GM19099 (cell line): Measurements from ENCODE around the gene SLF2.

ENCODE experiments used
- POLR2A ChIP-seq: IDR thresholded peaks from 3 replicates; pipeline ENCODE4 v1.6.1; 2011; ENCODE audit warnings: low read depth; ENCODE audit not compliant: insufficient read length; ENCODE audit errors: extremely low read depth

SLF2 gene

DNA sequence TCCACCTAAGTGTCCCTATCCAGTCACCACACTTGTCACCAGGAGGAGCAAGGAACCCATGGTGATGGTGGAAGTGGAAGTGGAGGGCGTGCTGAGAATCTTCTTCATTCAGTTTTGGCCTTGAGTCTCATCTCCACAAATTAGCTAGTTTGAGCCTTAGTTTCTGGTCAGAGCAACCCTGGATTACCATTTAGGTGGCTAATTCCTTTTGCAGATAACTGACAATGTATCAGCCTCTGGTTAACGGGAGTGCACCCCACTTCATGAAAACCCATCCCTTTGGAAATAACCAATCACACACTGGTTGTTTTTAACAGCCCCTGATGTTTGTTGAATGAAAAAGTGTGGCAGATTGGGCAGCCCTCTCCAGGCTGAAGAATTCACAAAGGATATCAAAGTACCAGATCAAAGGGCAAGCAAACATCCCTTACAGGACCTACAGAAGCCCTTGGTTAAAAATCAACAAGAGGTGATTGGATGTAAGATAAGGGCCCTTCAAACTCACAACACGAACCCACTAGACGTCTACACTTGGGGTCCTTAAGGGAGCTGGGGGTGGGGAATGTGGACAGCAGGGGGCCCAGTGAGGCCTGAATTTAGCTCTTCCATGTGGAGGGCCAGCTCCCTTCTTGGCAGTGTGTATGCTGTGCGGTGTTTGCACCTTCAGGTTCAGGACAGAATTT, 37.1 kb upstream of the SLF2 start:
- TF ChIP-seq POLR2A: no peak

- no peak for TF ChIP-seq POLR2A
These were observed 35.9 kb upstream of the SLF2 start for GRCh38 chr10:100876585-100877460.

- TF ChIP-seq POLR2A: no peak
These were observed 35.3 kb upstream of the SLF2 start for GRCh38 chr10:100877461-100877850.

GRCh38 chr10:100878291-100878910, 34.4 kb upstream of the SLF2 start:
- no peak for TF ChIP-seq POLR2A

GRCh38 chr10:100879741-100880360, 32.9 kb upstream of the SLF2 start:
- no peak for TF ChIP-seq POLR2A

GRCh38 chr10:100881556-100882213, 31.1 kb upstream of the SLF2 start:
- no peak for TF ChIP-seq POLR2A

DNA sequence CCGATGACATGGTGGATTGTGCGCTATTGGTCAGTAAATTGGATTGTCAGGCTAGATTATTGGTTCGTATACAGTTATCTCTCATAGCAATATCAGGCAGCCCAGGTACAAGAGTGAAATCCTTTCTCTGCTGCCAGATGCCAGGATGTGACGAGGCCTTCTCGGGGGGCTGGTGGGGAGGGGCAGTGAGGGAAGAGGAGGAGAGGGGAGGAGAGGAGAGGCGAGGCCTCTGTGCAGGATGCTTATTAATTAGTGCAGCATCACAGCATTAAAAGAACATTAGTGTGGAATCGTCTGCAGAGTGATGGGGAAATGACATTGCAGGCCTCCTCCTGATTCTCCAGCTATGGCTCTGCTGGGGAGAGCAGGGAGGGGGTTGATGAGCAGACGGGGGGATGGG, 30.5 kb upstream of the SLF2 start:
- no peak for TF ChIP-seq POLR2A

- no peak for TF ChIP-seq POLR2A
These were observed 30.0 kb upstream of the SLF2 start for GRCh38 chr10:100882671-100883311.

DNA sequence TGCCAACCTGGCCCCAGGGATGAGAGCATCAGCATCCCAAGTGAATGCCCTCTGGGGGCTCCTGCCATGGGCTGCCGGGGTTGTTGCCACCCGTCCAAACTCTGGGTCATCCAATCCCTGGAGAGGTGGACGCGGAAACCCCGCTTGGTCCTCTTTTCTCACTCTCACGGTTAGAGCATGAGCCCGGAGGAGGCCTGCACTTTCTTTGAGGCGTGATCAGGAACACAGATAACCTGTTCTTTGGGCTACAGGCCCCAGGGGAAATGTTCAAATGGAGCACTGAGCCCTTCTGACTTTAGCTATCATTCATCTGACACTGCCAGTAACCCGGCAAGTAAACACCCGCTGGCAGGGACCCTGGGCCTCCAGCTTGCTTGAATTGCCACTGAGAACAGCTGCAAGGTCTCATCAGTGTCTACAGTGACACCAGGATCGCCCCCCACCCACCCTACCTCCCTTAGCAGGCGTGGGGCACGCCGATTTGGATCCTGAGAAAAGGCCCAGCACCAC, 29.4 kb upstream of the SLF2 start:
- TF ChIP-seq POLR2A: no peak

DNA sequence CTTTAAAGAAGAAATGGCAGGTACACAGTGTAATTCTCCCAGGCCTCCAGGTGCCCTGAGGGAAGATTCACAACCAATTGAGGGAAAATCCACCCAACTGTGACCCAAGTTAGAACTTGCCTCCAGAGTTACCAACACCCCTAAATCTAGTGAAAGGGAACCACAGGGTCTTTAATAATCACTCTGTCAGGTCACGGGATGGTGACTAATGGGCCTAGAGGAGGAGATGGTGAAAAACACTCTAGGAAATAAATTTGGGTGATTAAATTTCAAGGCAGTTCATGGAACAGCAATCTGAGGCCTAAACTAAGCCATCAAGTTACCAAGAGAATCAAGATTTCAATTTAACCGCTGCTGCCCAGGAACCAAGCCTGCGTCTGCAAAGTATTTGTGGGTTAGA, 26.7 kb upstream of the SLF2 start:
- TF ChIP-seq POLR2A: no peak

DNA sequence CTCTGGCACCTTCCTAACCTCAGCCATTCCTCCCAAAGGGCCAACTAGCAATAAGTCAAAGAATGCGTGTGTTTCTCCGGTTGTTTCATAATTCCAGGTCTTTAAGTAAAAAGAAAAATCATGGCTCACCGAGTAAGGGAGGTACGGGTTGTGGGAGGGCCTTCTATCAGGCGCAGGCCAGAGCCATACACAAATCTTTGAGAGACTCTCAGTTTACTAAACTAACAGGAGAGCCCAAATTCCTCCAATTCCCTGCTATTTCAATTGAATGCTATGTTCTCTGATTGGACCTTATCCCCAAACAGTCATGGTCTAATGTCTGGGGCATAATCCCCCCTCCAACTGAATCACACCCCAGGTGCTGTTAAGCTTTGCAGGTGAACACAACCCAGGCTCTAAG, 26.2 kb upstream of the SLF2 start:
- no peak for TF ChIP-seq POLR2A

- TF ChIP-seq POLR2A: no peak
These were observed 25.8 kb upstream of the SLF2 start for GRCh38 chr10:100886963-100887362.

GRCh38 chr10:100887761-100888296, 24.9 kb upstream of the SLF2 start:
- TF ChIP-seq POLR2A: no peak

DNA sequence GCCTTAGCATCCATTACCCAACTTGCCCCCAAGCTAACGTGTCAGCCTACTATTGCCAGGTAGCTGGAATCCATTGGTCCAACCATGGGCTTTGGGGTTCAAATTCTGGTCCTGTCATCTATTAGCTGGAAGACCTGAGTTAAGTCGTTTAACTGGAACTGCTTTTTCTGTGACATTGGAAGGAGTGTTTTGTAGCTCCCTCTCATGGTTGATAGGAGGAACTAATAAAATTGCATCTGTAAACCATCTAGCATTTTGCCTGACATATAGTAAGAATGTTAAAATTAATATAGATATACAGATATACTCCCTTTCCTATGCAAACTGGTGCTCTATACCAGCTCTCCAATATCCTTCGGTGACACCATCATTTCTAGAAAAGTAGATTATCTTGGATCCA, 23.8 kb upstream of the SLF2 start:
- TF ChIP-seq POLR2A: no peak

DNA sequence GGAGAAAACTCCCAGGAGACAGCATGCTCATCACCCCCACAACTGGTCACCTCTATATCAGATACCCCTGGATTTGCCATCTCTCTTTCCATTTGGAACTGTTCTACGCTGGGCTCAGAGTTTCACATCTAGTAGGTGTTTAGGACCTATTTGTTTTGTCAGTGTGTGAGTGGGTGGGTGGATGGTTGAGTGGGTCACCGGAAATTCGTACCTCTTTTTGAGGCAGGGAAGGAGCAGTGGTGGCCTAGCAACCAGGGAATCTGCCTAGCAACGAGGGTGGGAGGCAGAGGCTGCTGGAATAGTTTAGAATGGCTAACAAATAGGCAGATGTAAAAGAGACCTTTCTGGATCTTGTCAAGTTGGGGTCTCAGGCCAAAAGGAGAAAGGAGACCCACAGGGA, 23.2 kb upstream of the SLF2 start:
- TF ChIP-seq POLR2A: no peak
